Medulla oblongata (tissue), 1 donor: Measurements from ENCODE around the gene ZNF879.

Source experiments
- DNase-seq: peaks from one replicate; pipeline ENCODE4 v3.0.0-alpha.2; 2015; ENCODE audit errors: extremely low spot score

ZNF879 gene

GRCh38 chr5:179023528-179024189, at the start of gene ZNF879:
Gene ZNF879 (plus strand): TSS chr5:179023804. CDS start chr5:179025005, 1,201 bp downstream.
- DNase-seq = peak; percentile 96

GRCh38 chr5:178981381-178981780, 42.2 kb upstream of the ZNF879 start:
- DNase-seq = no peak

- DNase-seq = no peak
Measured at GRCh38 chr5:178982941-178983340, 40.7 kb upstream of the ZNF879 start.

GRCh38 chr5:178983728-178984127, 39.9 kb upstream of the ZNF879 start:
- no peak for DNase-seq

GRCh38 chr5:178984145-178985072, 39.2 kb upstream of the ZNF879 start:
- DNase-seq = no peak

GRCh38 chr5:178986326-178986960, 37.2 kb upstream of the ZNF879 start:
- no peak for DNase-seq

GRCh38 chr5:178988436-178989220, 35.0 kb upstream of the ZNF879 start:
- DNase-seq = no peak

- DNase-seq = no peak
Measured at GRCh38 chr5:178989311-178989710, 34.3 kb upstream of the ZNF879 start.

GRCh38 chr5:178990491-178990890, 33.1 kb upstream of the ZNF879 start:
- DNase-seq = no peak

GRCh38 chr5:178991190-178992145, 32.1 kb upstream of the ZNF879 start:
- no peak for DNase-seq

- DNase-seq = no peak
Measured at GRCh38 chr5:178992291-178992895, 31.2 kb upstream of the ZNF879 start.

- DNase-seq = no peak
Measured at GRCh38 chr5:178993236-178993765, 30.3 kb upstream of the ZNF879 start.

GRCh38 chr5:178993955-178994579, 29.5 kb upstream of the ZNF879 start:
- DNase-seq = no peak

GRCh38 chr5:178994580-178995340, 28.8 kb upstream of the ZNF879 start, which contains the start of gene GRM6:
Gene GRM6 (minus strand): TSS chr5:178995320. CDS start chr5:178994944, 376 bp downstream.
- no peak for DNase-seq

GRCh38 chr5:178995341-178995690, 28.3 kb upstream of the ZNF879 start:
- DNase-seq = no peak

GRCh38 chr5:178996156-178996555, 27.4 kb upstream of the ZNF879 start:
- DNase-seq = no peak

GRCh38 chr5:178997191-178997590, 26.4 kb upstream of the ZNF879 start:
- DNase-seq = no peak

- DNase-seq = no peak
Measured at GRCh38 chr5:178998441-178998840, 25.2 kb upstream of the ZNF879 start.

GRCh38 chr5:179006564-179006963, 17.0 kb upstream of the ZNF879 start:
- no peak for DNase-seq
